ENCODE results near the gene MAML1. TPM values are rescaled to one million over a fixed set of nuclear protein-coding genes. Genes with fewer than 3 reads are reported as not detected.

MAML1 gene
- total RNA-seq, 1 donor from 2014 or later = 26.0 TPM

DNA sequence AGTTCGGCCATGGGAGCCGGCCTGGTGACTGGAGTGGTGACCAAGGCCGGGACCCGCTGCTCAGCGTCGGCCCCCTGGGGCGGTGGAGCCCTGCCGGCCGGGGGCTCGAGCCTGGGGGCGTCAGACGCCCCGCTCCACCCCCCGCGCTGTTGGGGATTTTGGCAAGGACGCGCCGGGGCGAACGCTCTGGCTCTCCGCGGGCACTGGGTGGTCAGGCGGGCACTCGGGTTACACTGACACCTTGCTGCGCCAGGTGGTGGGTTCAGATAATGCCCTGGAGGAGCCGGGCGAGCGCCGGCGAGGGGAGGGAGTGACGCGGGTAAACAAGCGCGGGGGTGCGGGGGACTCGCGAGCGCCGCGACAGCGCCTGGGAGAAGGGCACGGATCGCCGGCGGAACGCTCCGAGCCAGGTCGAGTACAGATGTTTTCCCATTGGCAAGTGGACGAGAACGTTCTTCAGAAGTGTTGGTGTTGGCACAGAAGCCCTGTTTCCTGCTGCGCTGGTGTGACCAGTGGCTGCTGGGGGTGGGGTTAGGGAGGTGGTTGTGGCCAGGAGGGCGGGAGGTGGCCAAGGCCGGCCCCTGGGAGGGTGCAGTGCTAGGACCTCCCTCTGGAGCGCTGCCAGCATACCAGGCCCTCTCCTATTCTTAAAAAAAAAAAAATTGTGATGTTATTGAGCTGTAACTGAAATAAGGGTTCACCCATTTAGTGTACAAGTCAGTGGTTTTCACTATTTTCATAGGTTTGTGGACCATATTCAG is 88.9 kb downstream of the MAML1 start:
- peak overlapping the region; percentile 97 for H3K9ac ChIP-seq (ENCODE audit: low read length)
- H3K4me3 ChIP-seq (ENCODE audit: insufficient read depth, low read depth, low read length) = peak overlapping the region; percentile 74
- H3K4me1 Mint-ChIP-seq (ENCODE audit: low read depth, unreplicated experiment) = peaks cover 28% of the 10 kb centered on the region
- peak overlapping the region; percentile 96 for H3K27ac Mint-ChIP-seq (ENCODE audit: unreplicated experiment)
- H3K27me3 ChIP-seq (ENCODE audit: insufficient read depth, low read length) = no peaks in the 10 kb centered on the region
- TF ChIP-seq EZH2 (IDR thresholded peaks at IDR 0.05; ENCODE audit: insufficient read depth, low read length) (no peak), CTCF (IDR thresholded peaks at IDR 0.05; ENCODE audit: insufficient read depth, low read depth, low read length) (no peak)
- H3K9me3 Mint-ChIP-seq (ENCODE audit: unreplicated experiment) = no peaks in the 10 kb centered on the region
- H3K36me3 Mint-ChIP-seq (ENCODE audit: low read depth, unreplicated experiment) = peaks cover 14% of the 10 kb centered on the region
- FAIRE-seq = no peak
- peaks cover 57% of the 10 kb centered on the region for H4K20me1 ChIP-seq (ENCODE audit: insufficient read depth, low read length)
- peak overlapping the region; percentile 96 for H3K27ac ChIP-seq (ENCODE audit: low read depth, low read length)
- H3K27me3 Mint-ChIP-seq (ENCODE audit: low read depth, unreplicated experiment) = no peaks in the 10 kb centered on the region
- peak; percentile 90 for DNase-seq (ENCODE audit: low read depth)
- H3K9me3 ChIP-seq (ENCODE audit: insufficient read depth, low read depth, low read length) = no peaks in the 10 kb centered on the region
- H3K4me1 ChIP-seq (ENCODE audit: insufficient read depth, low read length) = peaks cover 47% of the 10 kb centered on the region
- H3K79me2 ChIP-seq (ENCODE audit: insufficient read depth, low read length) = peaks cover 62% of the 10 kb centered on the region
- H3K4me3 Mint-ChIP-seq (ENCODE audit: unreplicated experiment) = peak overlapping the region; percentile 92
- H2AFZ ChIP-seq (ENCODE audit: low read depth, low read length) = no peak overlapping the region
- peak overlapping the region; percentile 84 for H3K4me2 ChIP-seq (ENCODE audit: low read length)
- peaks cover 22% of the 10 kb centered on the region for H3K36me3 ChIP-seq (ENCODE audit: insufficient read depth, low read length)

GRCh38 chr5:179822059-179822432 is 89.4 kb downstream of the MAML1 start:
- Mint-ChIP-seq H3K36me3 (ENCODE audit: low read depth, unreplicated experiment) (peaks cover 14% of the 10 kb centered on the region), H3K9me3 (ENCODE audit: unreplicated experiment) (no peaks in the 10 kb centered on the region), H3K4me1 (ENCODE audit: low read depth, unreplicated experiment) (peaks cover 31% of the 10 kb centered on the region), H3K27me3 (ENCODE audit: low read depth, unreplicated experiment) (no peaks in the 10 kb centered on the region), H3K4me3 (ENCODE audit: unreplicated experiment) (peak overlapping the region; percentile 92), H3K27ac (ENCODE audit: unreplicated experiment) (peak overlapping the region; percentile 26)
- H3K4me3 ChIP-seq (ENCODE audit: insufficient read depth, low read depth, low read length) = peak overlapping the region; percentile 74
- no peaks in the 10 kb centered on the region for H3K27me3 ChIP-seq (ENCODE audit: insufficient read depth, low read length)
- no peaks in the 10 kb centered on the region for H3K9me3 ChIP-seq (ENCODE audit: insufficient read depth, low read depth, low read length)
- peaks cover 43% of the 10 kb centered on the region for H3K4me1 ChIP-seq (ENCODE audit: insufficient read depth, low read length)
- no peak overlapping the region for H3K27ac ChIP-seq (ENCODE audit: low read depth, low read length)
- FAIRE-seq (no peak), DNase-seq (ENCODE audit: low read depth) (no peak)
- H2AFZ ChIP-seq (ENCODE audit: low read depth, low read length) = no peak overlapping the region
- peak overlapping the region; percentile 84 for H3K4me2 ChIP-seq (ENCODE audit: low read length)
- H4K20me1 ChIP-seq (ENCODE audit: insufficient read depth, low read length) = peaks cover 63% of the 10 kb centered on the region
- H3K9ac ChIP-seq (ENCODE audit: low read length) = peak overlapping the region; percentile 97
- TF ChIP-seq EZH2 (IDR thresholded peaks at IDR 0.05; ENCODE audit: insufficient read depth, low read length) = no peak
- TF ChIP-seq CTCF (IDR thresholded peaks at IDR 0.05; ENCODE audit: insufficient read depth, low read depth, low read length) = no peak
- H3K79me2 ChIP-seq (ENCODE audit: insufficient read depth, low read length) = peaks cover 62% of the 10 kb centered on the region
- peaks cover 26% of the 10 kb centered on the region for H3K36me3 ChIP-seq (ENCODE audit: insufficient read depth, low read length)

- H3K4me1 Mint-ChIP-seq (ENCODE audit: low read depth, unreplicated experiment) = peaks cover 34% of the 10 kb centered on the region
- FAIRE-seq = no peak
Observed at GRCh38 chr5:179822444-179822990, 89.9 kb downstream of the MAML1 start.

More at GRCh38 chr5:179822444-179822990, 89.9 kb downstream of the MAML1 start:
- Mint-ChIP-seq H3K36me3 (ENCODE audit: low read depth, unreplicated experiment) (peaks cover 16% of the 10 kb centered on the region), H3K9me3 (ENCODE audit: unreplicated experiment) (no peaks in the 10 kb centered on the region), H3K4me3 (ENCODE audit: unreplicated experiment) (peak overlapping the region; percentile 92), H3K27me3 (ENCODE audit: low read depth, unreplicated experiment) (no peaks in the 10 kb centered on the region), H3K27ac (ENCODE audit: unreplicated experiment) (peak overlapping the region; percentile 58)
- H3K9me3 ChIP-seq (ENCODE audit: insufficient read depth, low read depth, low read length) = no peaks in the 10 kb centered on the region
- H3K27ac ChIP-seq (ENCODE audit: low read depth, low read length) = no peak overlapping the region
- peak overlapping the region; percentile 74 for H3K4me3 ChIP-seq (ENCODE audit: insufficient read depth, low read depth, low read length)
- H3K4me2 ChIP-seq (ENCODE audit: low read length) = peak overlapping the region; percentile 84
- H3K4me1 ChIP-seq (ENCODE audit: insufficient read depth, low read length) = peaks cover 39% of the 10 kb centered on the region
- DNase-seq (ENCODE audit: low read depth) = no peak
- peak overlapping the region; percentile 97 for H3K9ac ChIP-seq (ENCODE audit: low read length)
- peaks cover 62% of the 10 kb centered on the region for H3K79me2 ChIP-seq (ENCODE audit: insufficient read depth, low read length)
- H3K36me3 ChIP-seq (ENCODE audit: insufficient read depth, low read length) = peaks cover 28% of the 10 kb centered on the region
- peaks cover 67% of the 10 kb centered on the region for H4K20me1 ChIP-seq (ENCODE audit: insufficient read depth, low read length)
- no peak overlapping the region for H2AFZ ChIP-seq (ENCODE audit: low read depth, low read length)
- TF ChIP-seq EZH2 (IDR thresholded peaks at IDR 0.05; ENCODE audit: insufficient read depth, low read length) = no peak
- TF ChIP-seq CTCF (IDR thresholded peaks at IDR 0.05; ENCODE audit: insufficient read depth, low read depth, low read length) = no peak
- H3K27me3 ChIP-seq (ENCODE audit: insufficient read depth, low read length) = no peaks in the 10 kb centered on the region

All from astrocyte (in vitro differentiated cells and primary cell).